ENCODE results near the gene SCAANT1. TPM values are rescaled to one million over a fixed set of nuclear protein-coding genes. Genes with fewer than 3 reads are reported as not detected.

The SCAANT1 gene
- total and polyA plus RNA-seq, 2 donors (not counting 1 experiment from before 2014, with no cell fraction given) = 1.7 TPM; not detected in 1

GRCh38 chr3:63876260-63876659, 35.9 kb downstream of the SCAANT1 start:
- H3K27ac ChIP-seq (ENCODE audit: insufficient read depth, low read length) = no peak overlapping the region
- no peak overlapping the region for H3K4me2 ChIP-seq (ENCODE audit: extremely low read depth, insufficient read depth, low read length)
- no peaks in the 10 kb centered on the region for H3K9me3 ChIP-seq (ENCODE audit: control insufficient read depth, insufficient read depth, low read depth, low read length)
- TF ChIP-seq EZH2 (IDR thresholded peaks at IDR 0.05; ENCODE audit: low read length, missing control alignments) = no peak
- no peak for TF ChIP-seq CTCF (conservative IDR thresholded peaks at IDR 0.05 in 1 of 2, IDR thresholded peaks at IDR 0.05 in 1 of 2; ENCODE audit: low read depth in 1 of 2, low read length in 2 of 2)
- H3K9ac ChIP-seq (ENCODE audit: insufficient read depth, low read length) = no peak overlapping the region
- H3K36me3 ChIP-seq (ENCODE audit: control insufficient read depth, insufficient read depth, low read length) = no peaks in the 10 kb centered on the region
- peaks cover 3% of the 10 kb centered on the region for H4K20me1 ChIP-seq (ENCODE audit: control insufficient read depth, extremely low read depth, insufficient read depth, low read length)
- no peak for DNase-seq (ENCODE audit: low read depth in 2 of 2)
- peaks cover 25% of the 10 kb centered on the region for H3K79me2 ChIP-seq (ENCODE audit: control insufficient read depth, insufficient read depth, low read length)
- H2AFZ ChIP-seq (ENCODE audit: low read length) = no peak overlapping the region
- H3K4me3 ChIP-seq (replicated peaks in 1 of 4; ENCODE audit: control extremely low read depth in 1 of 4, insufficient read depth in 1 of 4, low read depth in 3 of 4, low read length in 4 of 4) = no peak overlapping the region
- peaks cover 6% of the 10 kb centered on the region for H3K4me1 ChIP-seq (ENCODE audit: control insufficient read depth, extremely low read depth, insufficient read depth, low read length)
- H3K27me3 ChIP-seq (ENCODE audit: control insufficient read depth, insufficient read depth, low read length) = no peaks in the 10 kb centered on the region

- Histone ChIP-seq H3K36me3 (ENCODE audit: control insufficient read depth, insufficient read depth, low read length) (no peaks in the 10 kb centered on the region), H4K20me1 (ENCODE audit: control insufficient read depth, extremely low read depth, insufficient read depth, low read length) (peaks cover 3% of the 10 kb centered on the region), H3K4me1 (ENCODE audit: control insufficient read depth, extremely low read depth, insufficient read depth, low read length) (peaks cover 6% of the 10 kb centered on the region), H2AFZ (ENCODE audit: low read length) (no peak overlapping the region), H3K4me3 (replicated peaks in 1 of 4; ENCODE audit: control extremely low read depth in 1 of 4, insufficient read depth in 1 of 4, low read depth in 3 of 4, low read length in 4 of 4) (no peak overlapping the region), H3K4me2 (ENCODE audit: extremely low read depth, insufficient read depth, low read length) (no peak overlapping the region), H3K9me3 (ENCODE audit: control insufficient read depth, insufficient read depth, low read depth, low read length) (no peaks in the 10 kb centered on the region), H3K9ac (ENCODE audit: insufficient read depth, low read length) (no peak overlapping the region), H3K27ac (ENCODE audit: insufficient read depth, low read length) (no peak overlapping the region), H3K27me3 (ENCODE audit: control insufficient read depth, insufficient read depth, low read length) (no peaks in the 10 kb centered on the region), H3K79me2 (ENCODE audit: control insufficient read depth, insufficient read depth, low read length) (peaks cover 25% of the 10 kb centered on the region)
- no peak for DNase-seq (ENCODE audit: low read depth in 2 of 2)
- TF ChIP-seq CTCF (conservative IDR thresholded peaks at IDR 0.05 in 1 of 2, IDR thresholded peaks at IDR 0.05 in 1 of 2; ENCODE audit: low read depth in 1 of 2, low read length in 2 of 2) (no peak), EZH2 (IDR thresholded peaks at IDR 0.05; ENCODE audit: low read length, missing control alignments) (no peak)
Observed at GRCh38 chr3:63875510-63875909, 36.7 kb downstream of the SCAANT1 start.

GRCh38 chr3:63874769-63875168, 37.4 kb downstream of the SCAANT1 start:
- TF ChIP-seq CTCF (conservative IDR thresholded peaks at IDR 0.05 in 1 of 2, IDR thresholded peaks at IDR 0.05 in 1 of 2; ENCODE audit: low read depth in 1 of 2, low read length in 2 of 2) = no peak
- no peak for TF ChIP-seq EZH2 (IDR thresholded peaks at IDR 0.05; ENCODE audit: low read length, missing control alignments)
- Histone ChIP-seq H3K4me3 (replicated peaks in 1 of 4; ENCODE audit: control extremely low read depth in 1 of 4, insufficient read depth in 1 of 4, low read depth in 3 of 4, low read length in 4 of 4) (no peak overlapping the region), H3K27ac (ENCODE audit: insufficient read depth, low read length) (no peak overlapping the region), H3K79me2 (ENCODE audit: control insufficient read depth, insufficient read depth, low read length) (peaks cover 28% of the 10 kb centered on the region), H3K4me2 (ENCODE audit: extremely low read depth, insufficient read depth, low read length) (no peak overlapping the region), H3K4me1 (ENCODE audit: control insufficient read depth, extremely low read depth, insufficient read depth, low read length) (peaks cover 6% of the 10 kb centered on the region), H3K36me3 (ENCODE audit: control insufficient read depth, insufficient read depth, low read length) (no peaks in the 10 kb centered on the region), H3K9ac (ENCODE audit: insufficient read depth, low read length) (no peak overlapping the region), H3K27me3 (ENCODE audit: control insufficient read depth, insufficient read depth, low read length) (no peaks in the 10 kb centered on the region), H2AFZ (ENCODE audit: low read length) (no peak overlapping the region), H3K9me3 (ENCODE audit: control insufficient read depth, insufficient read depth, low read depth, low read length) (no peaks in the 10 kb centered on the region), H4K20me1 (ENCODE audit: control insufficient read depth, extremely low read depth, insufficient read depth, low read length) (peaks cover 3% of the 10 kb centered on the region)
- no peak for DNase-seq (ENCODE audit: low read depth in 2 of 2)

Measured in fibroblast of lung (primary cell).